Peyer's patch (tissue), 4 donors: Measurements from ENCODE around the gene SEPTIN14.
"Not testable (repeated sequence)": the region's sequence is repeated elsewhere in the genome, so short reads cannot be mapped to it uniquely, and the experiment has no call there.

Source experiments
- POLR2A ChIP-seq, 2 donors: fragments of 450-650 bp; IDR thresholded peaks; one replicate each; pipeline ENCODE4 v1.5.1; 2017; ENCODE audit warnings: antibody characterized with exemption in 2 of 2, mild to moderate bottlenecking in 2 of 2, moderate library complexity in 2 of 2
- TF ChIP-seq, protein P1 (sequence below), 6 experiments: fragments of 450-650 bp in 4 of 6; fragments of 200-600 bp in 2 of 6; sonication (generic) in 1 of 6; IDR thresholded peaks; one replicate each; pipeline ENCODE4 v1.5.1; 2017 to 2019; ENCODE audit warnings: antibody characterized with exemption in 6 of 6, mild to moderate bottlenecking in 3 of 6, moderate library complexity in 1 of 6

DNA sequence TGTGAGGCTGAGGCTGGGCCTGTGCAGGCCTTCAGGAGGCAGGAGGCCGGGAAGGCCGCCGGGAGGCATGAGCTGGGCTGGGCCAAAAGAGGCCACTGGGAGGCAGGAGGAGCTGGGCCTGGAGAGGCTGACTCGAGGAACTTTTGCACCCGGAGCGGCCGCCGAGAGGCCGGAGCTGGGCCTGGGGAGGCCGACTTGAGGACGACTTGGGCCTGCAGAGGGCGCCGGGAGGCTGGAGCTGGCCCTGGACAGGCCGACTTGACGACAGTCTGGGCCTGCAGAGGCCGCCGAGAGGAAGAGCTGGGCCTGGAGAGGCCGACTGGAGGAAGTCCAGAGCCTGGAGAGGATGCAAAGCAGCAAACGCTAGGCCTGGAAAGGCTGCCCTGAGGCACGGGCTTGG, 117.8 kb downstream of the SEPTIN14 start:
- TF ChIP-seq POLR2A (IDR thresholded peaks at IDR 0.05) = not testable (repeated sequence)
- TF ChIP-seq, protein P1, sequence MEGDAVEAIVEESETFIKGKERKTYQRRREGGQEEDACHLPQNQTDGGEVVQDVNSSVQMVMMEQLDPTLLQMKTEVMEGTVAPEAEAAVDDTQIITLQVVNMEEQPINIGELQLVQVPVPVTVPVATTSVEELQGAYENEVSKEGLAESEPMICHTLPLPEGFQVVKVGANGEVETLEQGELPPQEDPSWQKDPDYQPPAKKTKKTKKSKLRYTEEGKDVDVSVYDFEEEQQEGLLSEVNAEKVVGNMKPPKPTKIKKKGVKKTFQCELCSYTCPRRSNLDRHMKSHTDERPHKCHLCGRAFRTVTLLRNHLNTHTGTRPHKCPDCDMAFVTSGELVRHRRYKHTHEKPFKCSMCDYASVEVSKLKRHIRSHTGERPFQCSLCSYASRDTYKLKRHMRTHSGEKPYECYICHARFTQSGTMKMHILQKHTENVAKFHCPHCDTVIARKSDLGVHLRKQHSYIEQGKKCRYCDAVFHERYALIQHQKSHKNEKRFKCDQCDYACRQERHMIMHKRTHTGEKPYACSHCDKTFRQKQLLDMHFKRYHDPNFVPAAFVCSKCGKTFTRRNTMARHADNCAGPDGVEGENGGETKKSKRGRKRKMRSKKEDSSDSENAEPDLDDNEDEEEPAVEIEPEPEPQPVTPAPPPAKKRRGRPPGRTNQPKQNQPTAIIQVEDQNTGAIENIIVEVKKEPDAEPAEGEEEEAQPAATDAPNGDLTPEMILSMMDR (IDR thresholded peaks at IDR 0.05) = not testable (repeated sequence)
